HG03442 (cell line): ENCODE results near the gene KRTAP4-12.
"Not testable (repeated sequence)": the region's sequence is repeated elsewhere in the genome, so short reads cannot be mapped to it uniquely, and the experiment has no call there.

Experiments
- ATAC-seq: cut with Tn5 transposase; IDR thresholded peaks from one replicate; pipeline ENCODE4 v1.9.1; 2021; ENCODE audit warnings: mild to moderate bottlenecking, moderate library complexity; ENCODE audit not compliant: unreplicated experiment

The KRTAP4-12 gene

GRCh38 chr17:41127371-41127770 lies 3.4 kb upstream of the KRTAP4-12 start:
- no peak for ATAC-seq

- no peak for ATAC-seq
Measured at GRCh38 chr17:41126412-41126811, 2.4 kb upstream of the KRTAP4-12 start.

- ATAC-seq = no peak
Measured at GRCh38 chr17:41125064-41125463, 1.1 kb upstream of the KRTAP4-12 start.

GRCh38 chr17:41123292-41123990 lies 541 bp downstream of the KRTAP4-12 start:
- not testable (repeated sequence) for ATAC-seq

GRCh38 chr17:41121742-41122141 lies 2.2 kb downstream of the KRTAP4-12 start:
- no peak for ATAC-seq

- ATAC-seq = not testable (repeated sequence)
Measured at GRCh38 chr17:41119696-41120690, 4.0 kb downstream of the KRTAP4-12 start.

GRCh38 chr17:41118721-41119120 lies 5.3 kb downstream of the KRTAP4-12 start:
- no peak for ATAC-seq

GRCh38 chr17:41117846-41118386 lies 6.1 kb downstream of the KRTAP4-12 start, which contains the start of gene KRTAP4-11:
TSS of gene KRTAP4-11 (minus strand) at chr17:41118373. CDS start at chr17:41118315, 58 bp downstream.
- not testable (repeated sequence) for ATAC-seq

- no peak for ATAC-seq
Measured at GRCh38 chr17:41116297-41116696, 7.7 kb downstream of the KRTAP4-12 start.

GRCh38 chr17:41111151-41111885 lies 12.7 kb downstream of the KRTAP4-12 start:
- ATAC-seq = no peak

GRCh38 chr17:41108728-41109386 lies 15.1 kb downstream of the KRTAP4-12 start:
- ATAC-seq = not testable (repeated sequence)

- no peak for ATAC-seq
Measured at GRCh38 chr17:41107941-41108450, 16.0 kb downstream of the KRTAP4-12 start.

GRCh38 chr17:41105347-41105746 lies 18.6 kb downstream of the KRTAP4-12 start, which contains the start of gene KRTAP4-9:
TSS of gene KRTAP4-9 (plus strand) at chr17:41105389. CDS start at chr17:41105389, 0 bp downstream.
- not testable (repeated sequence) for ATAC-seq

GRCh38 chr17:41104386-41105038 lies 19.5 kb downstream of the KRTAP4-12 start:
- not testable (repeated sequence) for ATAC-seq

- ATAC-seq = no peak
Measured at GRCh38 chr17:41103896-41104295, 20.1 kb downstream of the KRTAP4-12 start.

GRCh38 chr17:41101586-41102259 lies 22.3 kb downstream of the KRTAP4-12 start, which contains the start of gene KRTAP4-16:
TSS of gene KRTAP4-16 (minus strand) at chr17:41102209. CDS start at chr17:41102209, 0 bp downstream.
- no peak for ATAC-seq

GRCh38 chr17:41099682-41100480 lies 24.1 kb downstream of the KRTAP4-12 start:
- not testable (repeated sequence) for ATAC-seq

GRCh38 chr17:41098481-41098880 lies 25.5 kb downstream of the KRTAP4-12 start:
- no peak for ATAC-seq
